Measurements from ENCODE around the gene SAP30.

Gene SAP30

DNA sequence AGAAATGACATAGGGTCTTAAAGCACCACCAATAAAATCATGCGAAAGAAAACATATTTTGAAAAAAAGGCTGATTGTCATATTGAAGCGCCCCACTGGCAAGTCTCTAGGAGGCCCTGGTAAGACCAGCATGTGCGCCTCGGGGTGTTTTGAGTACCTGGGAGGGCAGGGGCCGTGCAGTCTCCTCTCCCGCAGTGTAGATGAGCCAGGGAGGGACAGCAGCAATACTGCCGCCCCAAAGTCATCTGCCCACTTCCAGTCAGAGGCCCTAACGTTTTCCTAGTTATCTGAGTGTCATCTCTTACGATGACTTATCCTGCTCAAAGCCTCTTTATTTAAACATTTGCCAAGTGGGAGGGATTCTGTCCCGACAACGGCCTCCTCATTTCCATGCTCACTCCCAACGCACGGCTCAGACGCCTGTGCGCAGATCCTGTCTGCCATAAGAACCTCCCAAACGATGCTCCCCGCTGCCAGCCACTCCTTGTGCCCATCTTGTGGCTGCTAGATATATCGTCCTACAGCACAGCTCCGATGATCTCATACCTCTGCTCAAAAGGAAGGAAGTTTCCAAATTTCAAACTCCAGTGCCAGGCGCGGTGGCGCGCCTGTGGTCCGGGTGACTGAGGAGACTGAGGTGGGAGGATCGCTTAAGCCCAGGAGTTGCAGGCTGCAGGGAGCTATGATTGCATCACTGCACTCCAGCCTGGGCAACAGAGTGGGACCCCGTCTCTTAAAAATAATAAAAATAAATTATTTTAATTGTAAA, 45.3 kb downstream of the SAP30 start:
- no peak for TF ChIP-seq ZNF274 (IDR thresholded peaks at IDR 0.05; ENCODE audit: low read depth, low read length)
- no peak overlapping the region for H3K4me3 ChIP-seq (ENCODE audit: low read length)

DNA sequence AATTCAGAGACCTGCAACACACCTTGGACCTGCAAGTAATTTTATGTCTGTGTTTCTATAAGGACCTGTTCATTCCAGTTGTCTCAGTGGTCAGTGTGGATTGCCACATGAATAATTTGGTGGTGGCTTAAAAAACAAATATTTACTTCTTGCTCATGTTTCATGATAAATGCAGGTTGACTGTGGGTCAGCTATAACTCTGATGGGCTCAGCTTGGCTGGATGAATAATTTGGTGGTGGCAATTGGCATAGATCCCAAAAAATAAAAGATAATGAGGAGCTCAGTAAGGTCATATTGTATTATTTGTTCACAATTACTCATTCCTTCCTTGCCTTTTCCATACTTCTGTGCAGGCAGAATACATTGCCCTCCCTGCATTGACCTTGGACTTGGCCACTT, 47.1 kb downstream of the SAP30 start:
- no peak overlapping the region for H3K4me3 ChIP-seq (ENCODE audit: low read length)
- TF ChIP-seq ZNF274 (IDR thresholded peaks at IDR 0.05; ENCODE audit: low read depth, low read length): no peak

DNA sequence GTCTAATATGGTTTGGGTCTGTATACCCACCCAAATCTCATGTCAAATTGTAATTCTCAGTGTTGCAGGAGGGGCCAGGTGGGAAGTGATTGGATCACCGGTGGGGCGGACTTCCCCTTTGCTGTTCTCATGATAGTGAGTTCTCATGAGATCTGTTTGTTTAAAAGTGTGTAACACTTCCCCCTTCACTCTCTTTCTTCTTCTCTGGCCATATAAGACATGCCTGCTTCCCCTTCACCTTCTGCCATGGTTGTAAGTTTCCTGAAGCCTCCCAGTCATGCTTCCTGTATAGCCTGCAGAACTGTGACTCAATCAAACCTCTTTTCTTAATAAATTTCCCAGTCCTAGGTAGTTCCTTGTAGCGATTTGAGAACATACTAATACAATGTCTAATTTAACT, 47.9 kb downstream of the SAP30 start:
- no peak overlapping the region for H3K4me3 ChIP-seq (ENCODE audit: low read length)
- no peak for TF ChIP-seq ZNF274 (IDR thresholded peaks at IDR 0.05; ENCODE audit: low read depth, low read length)

DNA sequence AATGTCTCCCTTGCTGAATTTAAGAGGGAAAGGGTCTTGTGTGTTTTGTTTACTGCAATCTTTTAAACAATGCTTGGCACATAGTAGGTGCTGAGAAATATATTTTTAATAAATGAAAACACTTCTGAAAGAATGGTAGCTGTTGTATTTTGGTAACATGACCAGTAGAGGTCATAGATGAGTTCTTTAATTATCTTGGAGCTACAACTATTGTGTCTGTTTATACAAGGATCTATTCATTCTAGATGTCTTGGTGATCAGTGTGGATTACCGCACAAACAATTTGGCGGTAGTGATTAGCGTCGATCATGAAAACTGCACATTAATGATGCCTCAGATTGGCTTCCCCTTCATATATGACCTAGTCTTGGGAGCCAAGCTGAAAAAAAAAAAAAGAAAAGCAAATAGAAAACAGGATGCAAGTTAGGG, 49.6 kb downstream of the SAP30 start:
- TF ChIP-seq ZNF274 (IDR thresholded peaks at IDR 0.05; ENCODE audit: low read depth, low read length): no peak
- no peak overlapping the region for H3K4me3 ChIP-seq (ENCODE audit: low read length)

DNA sequence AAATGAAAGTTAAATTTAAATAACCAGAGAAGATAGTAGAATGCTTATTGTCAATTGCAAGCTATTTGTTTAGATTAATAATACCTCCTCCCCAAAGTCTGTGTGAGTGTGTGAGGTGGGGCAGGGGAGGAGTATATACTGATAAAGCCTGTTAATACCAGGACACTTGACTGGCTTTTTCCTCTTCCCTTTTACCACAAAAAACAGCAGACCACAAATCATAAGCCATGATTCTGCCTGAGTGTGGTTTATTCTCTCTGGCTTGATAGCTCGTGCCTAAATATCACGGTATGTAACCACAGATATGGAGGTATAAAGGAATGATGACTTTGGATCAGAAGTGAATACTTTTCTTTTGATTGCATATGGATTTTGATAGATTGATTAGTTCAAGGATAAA, 50.0 kb downstream of the SAP30 start:
- H3K4me3 ChIP-seq (ENCODE audit: low read length): no peak overlapping the region
- no peak for TF ChIP-seq ZNF274 (IDR thresholded peaks at IDR 0.05; ENCODE audit: low read depth, low read length)

DNA sequence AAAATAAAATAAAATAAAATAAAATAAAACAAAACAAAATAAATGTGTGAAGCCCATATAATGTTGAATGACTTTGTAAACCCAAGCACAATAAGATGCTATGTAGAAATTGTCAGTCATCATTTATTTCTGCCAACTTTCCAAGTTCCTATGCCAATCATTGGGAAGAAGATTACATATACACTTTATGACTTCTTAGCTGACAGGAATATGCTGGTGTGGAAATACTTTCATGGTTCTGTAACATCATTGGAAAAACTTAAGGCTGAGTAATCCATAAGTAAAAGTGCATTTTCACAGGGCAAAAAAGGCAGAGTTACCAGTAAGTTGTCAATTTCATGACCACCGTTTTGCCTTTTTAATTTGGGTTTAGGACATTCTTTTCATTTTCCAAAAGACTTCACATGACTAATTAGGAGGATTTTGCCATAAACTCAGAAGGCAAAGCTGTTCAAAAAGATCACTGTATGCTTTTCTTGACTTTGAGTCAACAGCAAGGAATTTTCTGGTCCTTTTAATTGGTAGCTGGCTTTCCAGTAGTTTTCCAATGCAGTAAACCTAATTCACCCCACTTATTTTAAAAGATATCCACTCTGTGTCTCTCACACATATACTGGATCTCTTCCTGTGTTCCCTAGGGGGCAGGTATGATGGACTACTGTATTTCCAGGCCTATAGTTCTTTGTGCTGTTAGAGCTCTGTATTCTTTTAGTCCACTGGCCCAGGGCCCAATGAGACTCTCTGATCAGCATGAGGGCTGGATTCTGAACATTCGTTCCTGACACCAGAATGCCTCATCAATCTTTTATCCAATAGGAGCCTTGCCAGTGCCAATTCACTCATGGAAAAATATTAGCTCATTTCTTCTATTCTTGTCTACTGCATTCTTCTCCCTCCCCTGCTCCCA, 54.4 kb downstream of the SAP30 start:
- no peak overlapping the region for H3K4me3 ChIP-seq (ENCODE audit: low read length)
- no peak for TF ChIP-seq ZNF274 (IDR thresholded peaks at IDR 0.05; ENCODE audit: low read depth, low read length)

DNA sequence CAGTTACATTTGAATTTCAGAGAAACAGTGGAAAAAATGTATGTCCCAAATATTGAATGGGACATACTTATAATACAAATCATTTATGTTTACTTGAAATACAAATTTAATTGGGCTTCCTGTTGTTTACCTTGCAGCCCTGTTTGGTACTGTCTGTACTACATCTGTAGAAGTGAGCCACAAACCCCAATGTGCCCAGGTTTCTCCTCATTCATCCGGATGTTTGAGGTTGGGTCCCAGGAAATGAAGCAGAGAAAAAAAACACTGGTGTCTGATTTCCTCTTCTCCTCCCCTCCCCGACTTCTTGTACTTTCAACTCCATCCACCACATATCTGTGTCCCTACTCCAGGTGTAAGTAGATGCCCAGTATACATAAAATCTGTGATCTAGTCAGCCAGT, 55.3 kb downstream of the SAP30 start:
- no peak overlapping the region for H3K4me3 ChIP-seq (ENCODE audit: low read length)
- no peak for TF ChIP-seq ZNF274 (IDR thresholded peaks at IDR 0.05; ENCODE audit: low read depth, low read length)

All from GM08714 (cell line).